ENCODE results near the gene DQX1. TPM values are rescaled to one million over a fixed set of nuclear protein-coding genes. Genes with fewer than 3 reads are reported as not detected.
"Not testable (repeated sequence)": the region's sequence is repeated elsewhere in the genome, so short reads cannot be mapped to it uniquely, and the experiment has no call there.

The DQX1 gene
- total and polyA plus RNA-seq, 2 experiments from 2014 or later = 4.0 TPM; not detected in 1

DNA sequence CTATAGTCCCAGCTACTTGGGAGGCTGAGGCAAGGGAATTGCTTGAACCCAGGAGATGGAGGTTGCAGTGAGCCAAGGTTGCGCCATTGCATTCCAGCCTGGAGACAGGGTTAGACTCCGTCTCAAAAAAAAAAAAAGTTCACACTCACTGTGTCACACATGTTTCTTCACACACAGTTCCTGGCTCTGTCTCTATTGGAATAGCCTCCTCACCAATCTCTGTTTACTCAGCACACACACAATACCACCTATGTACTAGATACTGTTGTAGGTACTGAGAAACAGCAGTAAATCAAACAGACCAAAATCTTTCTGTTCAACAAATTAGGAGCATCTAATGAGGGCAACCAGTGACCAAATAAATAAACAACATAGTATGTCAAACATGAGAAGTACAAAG lies 39.9 kb downstream of the DQX1 start:
- Histone ChIP-seq H3K27me3 (no peaks in the 10 kb centered on the region), H3K79me2 (peaks cover 33% of the 10 kb centered on the region), H3K9me2 (replicated peaks; ENCODE audit: insufficient read depth) (no peaks in the 10 kb centered on the region), H3K4me1 (ENCODE audit: insufficient read depth) (peaks cover 12% of the 10 kb centered on the region), H3K36me3 (replicated peaks; ENCODE audit: insufficient read depth, low read depth) (no peaks in the 10 kb centered on the region), H4K20me1 (ENCODE audit: insufficient read depth, poor library complexity, severe bottlenecking) (no peaks in the 10 kb centered on the region), H3K4me3 (no peak overlapping the region), H2AFZ (no peak overlapping the region), H3K27ac (no peak overlapping the region), H3K4me2 (no peak overlapping the region), H3K9me3 (ENCODE audit: low read depth) (no peaks in the 10 kb centered on the region)
- TF ChIP-seq CTCF (IDR thresholded peaks at IDR 0.05; ENCODE audit: poor library complexity) (no peak), EZH2 (IDR thresholded peaks at IDR 0.05; ENCODE audit: borderline replicate concordance) (no peak), EZH2phosphoT487 (IDR thresholded peaks at IDR 0.05; ENCODE audit: low read depth, severe bottlenecking, unreplicated experiment) (no peak)
- DNase-seq (ENCODE audit: low spot score) = no peak
- WGBS (ENCODE audit: low lambda C conversion rate, missing lambda C conversion rate) = 96% methylated on average over 2 of the region's 2 CpGs

GRCh38 chr2:74483675-74484164 lies 42.3 kb downstream of the DQX1 start:
- peak overlapping the region; percentile 86 for H3K27ac ChIP-seq
- H3K9me2 ChIP-seq (replicated peaks; ENCODE audit: insufficient read depth); DNase-seq (ENCODE audit: low spot score); H3K9me3 ChIP-seq (ENCODE audit: low read depth); H3K36me3 ChIP-seq (replicated peaks; ENCODE audit: insufficient read depth, low read depth); H4K20me1 ChIP-seq (ENCODE audit: insufficient read depth, poor library complexity, severe bottlenecking); H3K27me3 ChIP-seq: not testable (repeated sequence)
- peaks cover 51% of the 10 kb centered on the region for H3K79me2 ChIP-seq
- H3K4me3 ChIP-seq = peak overlapping the region; percentile 24
- H2AFZ ChIP-seq = peak overlapping the region; percentile 72
- H3K4me2 ChIP-seq = peak overlapping the region; percentile 80
- 89% methylated on average over 19 of the region's 19 CpGs for WGBS (ENCODE audit: low lambda C conversion rate, missing lambda C conversion rate)
- H3K4me1 ChIP-seq (ENCODE audit: insufficient read depth) = peaks cover 18% of the 10 kb centered on the region

DNA sequence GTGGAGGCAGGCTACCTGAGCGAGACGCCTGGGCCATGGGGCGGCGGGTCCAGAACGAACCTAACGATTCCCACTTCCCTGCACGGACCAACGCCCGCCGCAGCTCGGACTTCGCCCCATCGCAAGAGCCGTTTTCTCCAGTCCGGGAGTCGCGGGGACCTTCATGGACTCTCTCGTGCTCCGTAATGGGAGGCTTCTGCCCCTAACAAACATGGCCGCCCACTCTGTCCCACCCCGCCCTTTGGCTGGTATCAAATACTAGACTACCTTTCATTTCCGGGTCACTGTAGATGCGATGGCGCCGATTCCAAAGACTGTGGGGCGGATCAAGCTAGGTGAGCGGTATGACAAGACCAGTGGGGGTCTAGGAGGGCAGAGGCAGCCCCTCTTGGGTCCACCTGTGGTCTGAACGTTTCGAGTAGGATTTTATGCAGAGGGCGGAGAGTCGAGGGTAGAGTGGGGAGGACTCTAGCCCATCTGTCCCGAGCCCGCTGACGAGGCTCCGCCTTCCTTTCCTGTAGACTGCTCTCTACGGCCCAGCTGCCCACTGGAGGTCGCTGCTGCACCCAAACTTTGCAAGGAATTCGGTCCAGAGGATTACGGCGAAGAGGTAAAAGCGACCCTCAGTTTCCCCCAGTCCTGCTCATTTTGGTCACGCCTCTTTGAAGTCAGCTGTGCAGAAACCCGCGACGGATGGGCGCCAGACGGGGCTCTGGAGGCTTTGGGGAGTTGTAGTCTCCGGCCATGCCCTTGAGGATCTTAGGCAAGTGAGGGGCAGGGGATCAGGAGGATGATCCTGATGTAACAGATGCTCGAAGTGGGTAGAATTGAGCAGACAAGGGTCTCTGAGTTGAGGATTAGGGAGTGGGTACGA lies 43.0 kb downstream of the DQX1 start, which contains the start of the genes CCDC142 and TTC31:
Gene CCDC142, minus strand, starts transcription at position 198 of the 874 bp plus-strand sequence. Its CDS starts 161 bp downstream, at position 37.
Gene TTC31, plus strand, starts transcription at position 281 of the 874 bp plus-strand sequence. Its CDS starts 15 bp downstream, at position 296.
- Histone ChIP-seq H3K4me2 (peak within 1 kb of the TSS; percentile 100), H3K79me2 (peaks cover 55% of the 10 kb centered on the region), H3K4me1 (ENCODE audit: insufficient read depth) (peaks cover 18% of the 10 kb centered on the region), H3K9me3 (ENCODE audit: low read depth) (no peaks in the 10 kb centered on the region), H3K4me3 (peak within 1 kb of the TSS; percentile 85), H2AFZ (peak within 1 kb of the TSS; percentile 75), H3K9me2 (replicated peaks; ENCODE audit: insufficient read depth) (no peaks in the 10 kb centered on the region), H3K36me3 (replicated peaks; ENCODE audit: insufficient read depth, low read depth) (no peaks in the 10 kb centered on the region), H3K27me3 (no peaks in the 10 kb centered on the region), H4K20me1 (ENCODE audit: insufficient read depth, poor library complexity, severe bottlenecking) (no peaks in the 10 kb centered on the region), H3K27ac (peak within 1 kb of the TSS; percentile 86)
- peak; percentile 97 for DNase-seq (ENCODE audit: low spot score)
- 3% methylated on average over 50 of the region's 50 CpGs for WGBS (ENCODE audit: low lambda C conversion rate, missing lambda C conversion rate)
- TF ChIP-seq EZH2 (IDR thresholded peaks at IDR 0.05; ENCODE audit: borderline replicate concordance) = no peak
- peak; percentile 96 for TF ChIP-seq CTCF (IDR thresholded peaks at IDR 0.05; ENCODE audit: poor library complexity)
- TF ChIP-seq EZH2phosphoT487 (IDR thresholded peaks at IDR 0.05; ENCODE audit: low read depth, severe bottlenecking, unreplicated experiment) = no peak

All from hepatocyte (in vitro differentiated cells).